Amygdala (tissue), 56 donors: ENCODE measurements around the gene IGSF10.
"Not testable (repeated sequence)": the region's sequence is repeated elsewhere in the genome, so short reads cannot be mapped to it uniquely, and the experiment has no call there.

Source experiments
- DNase-seq, 56 donors: peaks; one replicate each; lab custom pipeline; 2025; lab: John Stamatoyannopoulos, UW

The IGSF10 gene, protein sequence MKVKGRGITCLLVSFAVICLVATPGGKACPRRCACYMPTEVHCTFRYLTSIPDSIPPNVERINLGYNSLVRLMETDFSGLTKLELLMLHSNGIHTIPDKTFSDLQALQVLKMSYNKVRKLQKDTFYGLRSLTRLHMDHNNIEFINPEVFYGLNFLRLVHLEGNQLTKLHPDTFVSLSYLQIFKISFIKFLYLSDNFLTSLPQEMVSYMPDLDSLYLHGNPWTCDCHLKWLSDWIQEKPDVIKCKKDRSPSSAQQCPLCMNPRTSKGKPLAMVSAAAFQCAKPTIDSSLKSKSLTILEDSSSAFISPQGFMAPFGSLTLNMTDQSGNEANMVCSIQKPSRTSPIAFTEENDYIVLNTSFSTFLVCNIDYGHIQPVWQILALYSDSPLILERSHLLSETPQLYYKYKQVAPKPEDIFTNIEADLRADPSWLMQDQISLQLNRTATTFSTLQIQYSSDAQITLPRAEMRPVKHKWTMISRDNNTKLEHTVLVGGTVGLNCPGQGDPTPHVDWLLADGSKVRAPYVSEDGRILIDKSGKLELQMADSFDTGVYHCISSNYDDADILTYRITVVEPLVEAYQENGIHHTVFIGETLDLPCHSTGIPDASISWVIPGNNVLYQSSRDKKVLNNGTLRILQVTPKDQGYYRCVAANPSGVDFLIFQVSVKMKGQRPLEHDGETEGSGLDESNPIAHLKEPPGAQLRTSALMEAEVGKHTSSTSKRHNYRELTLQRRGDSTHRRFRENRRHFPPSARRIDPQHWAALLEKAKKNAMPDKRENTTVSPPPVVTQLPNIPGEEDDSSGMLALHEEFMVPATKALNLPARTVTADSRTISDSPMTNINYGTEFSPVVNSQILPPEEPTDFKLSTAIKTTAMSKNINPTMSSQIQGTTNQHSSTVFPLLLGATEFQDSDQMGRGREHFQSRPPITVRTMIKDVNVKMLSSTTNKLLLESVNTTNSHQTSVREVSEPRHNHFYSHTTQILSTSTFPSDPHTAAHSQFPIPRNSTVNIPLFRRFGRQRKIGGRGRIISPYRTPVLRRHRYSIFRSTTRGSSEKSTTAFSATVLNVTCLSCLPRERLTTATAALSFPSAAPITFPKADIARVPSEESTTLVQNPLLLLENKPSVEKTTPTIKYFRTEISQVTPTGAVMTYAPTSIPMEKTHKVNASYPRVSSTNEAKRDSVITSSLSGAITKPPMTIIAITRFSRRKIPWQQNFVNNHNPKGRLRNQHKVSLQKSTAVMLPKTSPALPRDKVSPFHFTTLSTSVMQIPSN (N-terminal part only)

DNA sequence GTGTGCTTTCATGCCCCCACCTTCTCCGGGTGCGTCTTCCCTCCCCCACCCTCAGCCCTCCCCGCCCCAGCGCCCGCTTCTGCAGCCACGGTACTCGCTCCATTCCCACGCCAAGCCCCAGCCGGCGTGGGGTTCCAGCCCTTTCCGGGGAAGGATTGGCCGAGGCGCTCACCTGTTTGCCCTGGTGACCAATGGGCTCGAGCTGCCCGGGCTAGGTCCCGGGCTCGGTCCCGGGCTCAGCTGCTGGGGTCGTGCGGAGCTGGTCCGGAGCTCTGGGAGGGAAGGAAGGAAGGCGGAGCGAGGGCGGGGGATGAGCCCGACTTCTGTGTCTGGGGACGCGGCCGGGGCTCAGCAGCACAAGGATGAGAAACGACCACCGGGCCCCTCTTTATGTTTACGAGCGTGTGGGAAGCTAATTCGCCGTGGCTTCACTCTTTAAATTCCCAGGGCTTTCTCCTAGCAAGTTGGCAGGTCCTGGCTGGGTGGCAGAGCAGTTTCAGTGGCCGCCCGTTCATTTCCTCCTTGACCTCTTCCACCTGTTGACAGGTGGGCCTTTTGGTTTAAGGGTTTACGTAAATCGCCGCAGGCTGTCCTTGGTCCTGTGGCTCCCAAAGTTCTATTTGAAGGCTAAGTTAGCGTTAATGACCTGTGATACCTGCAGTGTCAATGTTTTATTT is at the start of gene IGSF10:
Gene IGSF10 (minus strand): TSS at position 288 of the 677 bp plus-strand sequence. CDS start 2,352 bp downstream, outside the sequence.
- DNase-seq: peak in 6 of 56 donors; percentile 4 to 44 (median 14)

DNA sequence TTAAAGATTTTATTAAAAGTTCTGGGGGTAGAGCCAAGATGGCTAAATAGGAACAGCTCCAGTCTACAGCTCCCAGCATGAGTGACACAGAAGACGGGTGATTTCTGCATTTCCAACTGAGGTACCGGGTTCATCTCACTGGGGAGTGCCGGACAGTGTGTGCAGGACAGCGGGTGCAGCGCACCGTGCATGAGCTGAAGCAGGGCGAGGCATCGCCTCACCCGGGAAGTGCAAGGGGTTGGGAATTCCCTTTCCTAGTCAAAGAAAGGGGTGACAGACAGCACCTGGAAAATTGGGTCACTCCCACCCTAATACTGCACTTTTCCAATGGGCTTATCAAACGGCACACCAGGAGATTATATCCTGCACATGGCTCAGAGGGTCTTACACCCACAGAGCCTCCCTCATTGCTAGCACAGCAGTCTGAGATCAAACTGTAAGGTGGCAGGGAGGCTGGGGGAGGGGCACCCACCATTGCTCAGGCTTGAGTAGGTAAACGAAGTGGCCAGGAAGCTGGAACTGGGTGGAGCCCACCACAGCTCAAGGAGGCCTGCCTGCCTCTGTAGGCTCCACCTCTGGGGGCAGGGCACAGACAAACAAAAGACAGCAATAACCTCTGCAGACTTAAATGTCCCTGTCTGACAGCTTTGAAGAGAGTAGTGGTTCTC is 48.7 kb upstream of the IGSF10 start:
- DNase-seq: not testable (repeated sequence)

DNA sequence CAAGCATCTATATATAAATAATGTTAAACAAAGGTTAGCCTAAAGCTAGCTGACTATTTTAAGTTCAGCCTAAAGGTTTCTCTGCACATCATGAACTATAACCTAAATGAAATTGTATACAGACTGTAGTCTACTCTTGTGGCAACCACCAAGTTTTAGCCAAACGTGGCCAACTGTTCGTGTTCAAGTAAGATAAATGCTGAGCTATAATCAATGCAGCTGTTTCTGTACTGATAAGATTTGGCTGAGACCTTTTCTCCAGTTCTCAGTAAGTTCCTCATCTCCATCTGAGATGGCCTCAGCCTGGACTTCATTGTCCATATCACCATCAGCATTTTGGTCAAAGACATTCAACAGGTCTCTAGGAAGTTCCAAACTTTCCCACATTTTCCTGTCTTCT is 43.7 kb upstream of the IGSF10 start:
- DNase-seq: no peak

DNA sequence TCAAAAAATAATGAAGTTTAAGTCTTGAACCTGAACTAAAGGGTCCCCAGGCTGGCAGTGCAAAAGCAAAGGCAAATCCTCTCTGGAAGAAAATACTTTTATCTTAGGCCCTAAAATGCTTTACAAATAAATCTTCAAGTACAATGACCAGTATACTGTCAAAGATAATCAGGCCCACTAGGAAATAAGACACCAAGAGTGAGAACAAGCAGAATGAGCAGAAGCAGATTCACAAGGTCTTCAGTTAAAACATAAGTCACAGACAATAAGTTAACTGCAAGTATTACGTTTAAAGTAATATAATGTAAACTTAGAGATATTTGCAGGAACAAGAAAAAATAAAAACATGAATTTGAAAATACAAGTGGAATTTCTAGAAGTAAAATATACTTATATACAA is 42.2 kb upstream of the IGSF10 start:
- DNase-seq: no peak

DNA sequence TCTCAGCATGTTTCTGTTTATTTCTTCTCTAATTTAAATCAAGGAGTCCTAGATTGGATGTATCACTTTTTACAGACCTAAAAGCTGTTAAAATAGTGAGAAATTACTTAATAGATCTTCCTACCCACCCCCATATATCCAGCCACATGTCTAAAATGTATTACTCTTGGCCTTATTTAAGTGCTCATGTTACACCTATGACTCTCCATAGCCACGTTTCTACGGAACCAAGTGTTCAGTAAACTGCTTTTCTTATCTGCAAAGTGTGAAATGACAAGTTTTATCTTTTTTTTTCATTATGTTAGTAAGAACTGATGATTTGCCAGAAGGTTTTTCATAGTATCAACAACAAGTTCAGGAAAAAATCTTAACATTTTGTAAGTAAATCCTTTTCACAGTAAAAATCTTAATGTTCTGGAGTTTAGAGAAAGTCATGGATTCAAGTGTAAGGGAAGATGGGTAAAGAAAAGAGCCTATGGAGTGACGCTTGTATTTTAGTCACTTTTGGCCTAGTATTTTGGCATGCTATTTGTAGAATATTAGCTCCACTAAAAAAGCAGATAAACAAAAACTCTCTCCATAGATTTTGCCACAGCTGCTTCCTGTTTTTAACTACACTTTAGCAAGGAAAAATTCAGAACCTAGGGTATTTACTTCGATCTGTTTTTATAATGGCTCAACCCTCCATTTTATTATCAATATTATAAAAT is 41.2 kb upstream of the IGSF10 start:
- no peak for DNase-seq

DNA sequence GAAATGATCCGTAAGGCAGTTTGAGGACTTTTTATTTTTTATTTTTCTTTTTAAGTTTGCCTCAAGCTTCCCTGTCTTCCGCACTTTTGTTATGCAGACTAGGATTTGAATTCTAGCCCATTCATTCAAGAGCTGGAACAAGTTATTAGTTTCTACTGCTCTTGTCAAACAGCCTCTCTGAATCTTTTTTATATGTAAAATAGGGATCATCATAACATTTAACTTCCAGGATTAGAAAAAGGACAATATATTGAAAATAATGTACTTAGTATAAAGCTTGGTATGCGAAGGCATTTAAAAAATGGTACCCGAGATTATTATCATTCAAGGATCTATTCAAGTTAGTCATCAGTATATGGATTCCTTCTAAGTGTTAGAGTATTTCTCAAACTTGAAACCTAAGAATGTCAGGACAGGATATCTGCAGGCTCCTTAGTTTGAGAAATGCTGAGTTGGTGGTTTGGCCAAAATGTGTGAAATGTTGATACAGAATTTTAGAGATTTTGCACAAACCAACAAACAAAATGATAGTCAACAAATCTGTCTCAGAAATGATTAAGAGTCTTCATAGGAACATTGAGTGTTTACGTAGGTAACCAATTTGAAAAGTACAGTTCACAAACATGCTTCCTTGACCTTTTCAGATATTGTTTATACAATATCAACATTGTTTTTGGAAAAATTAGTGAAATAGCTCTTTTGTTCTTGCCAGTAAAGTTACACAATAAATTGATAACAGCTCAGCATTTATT is 40.5 kb upstream of the IGSF10 start:
- no peak for DNase-seq

DNA sequence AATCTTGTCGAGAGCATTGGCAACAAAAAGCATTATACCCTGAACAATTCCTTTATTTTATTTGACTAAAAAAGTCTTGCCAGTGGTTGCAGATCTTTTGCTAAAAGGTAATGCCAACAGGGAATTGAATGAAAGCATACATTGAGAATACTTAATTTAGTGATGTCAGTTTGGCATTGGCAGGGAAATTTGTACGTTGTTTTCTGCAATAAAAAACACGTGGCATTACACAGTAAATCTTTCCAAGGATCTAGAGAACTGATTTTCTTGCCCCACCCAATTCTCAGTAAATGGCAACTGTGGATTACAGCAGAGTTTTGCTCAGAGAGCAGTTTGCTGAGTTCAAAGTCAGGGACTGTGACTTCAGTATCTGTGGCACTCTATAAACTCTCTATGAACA is 38.3 kb upstream of the IGSF10 start:
- no peak for DNase-seq

DNA sequence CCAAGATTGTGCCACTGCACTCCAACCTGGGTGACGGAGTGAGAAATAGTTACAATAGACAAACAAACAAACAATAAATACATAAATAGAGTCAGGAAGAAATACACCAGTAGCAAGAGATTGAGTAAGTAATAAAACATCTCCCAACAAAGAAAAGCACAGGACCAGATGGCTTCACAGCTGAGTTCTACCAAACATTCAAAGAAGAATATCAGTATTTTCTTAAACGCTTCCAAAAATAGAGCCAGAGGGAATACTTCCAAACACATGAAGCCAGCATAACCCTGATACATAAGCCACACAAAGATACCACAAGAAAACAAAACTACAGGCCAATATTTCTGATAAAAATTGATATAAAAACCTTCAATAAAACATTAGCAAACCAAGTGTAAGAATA is 30.7 kb upstream of the IGSF10 start:
- DNase-seq: no peak

DNA sequence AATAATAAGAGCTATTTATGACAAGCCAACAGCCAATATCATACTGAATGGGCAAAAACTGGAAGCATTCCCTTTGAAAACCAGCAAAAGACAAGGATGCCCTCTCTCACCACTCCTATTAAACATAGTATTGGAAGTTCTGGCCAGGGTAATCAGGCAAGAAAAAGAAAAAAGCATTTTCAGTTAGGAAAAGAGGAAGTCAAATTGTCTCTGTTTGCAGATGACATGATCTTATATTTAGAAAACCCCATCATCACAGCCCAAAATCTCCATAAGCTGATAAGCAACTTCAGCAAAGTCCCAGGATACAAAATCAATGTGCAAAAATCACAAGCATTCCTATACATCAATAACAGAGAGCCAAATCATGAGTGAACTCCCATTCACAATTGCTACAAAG is 27.0 kb upstream of the IGSF10 start:
- not testable (repeated sequence) for DNase-seq

DNA sequence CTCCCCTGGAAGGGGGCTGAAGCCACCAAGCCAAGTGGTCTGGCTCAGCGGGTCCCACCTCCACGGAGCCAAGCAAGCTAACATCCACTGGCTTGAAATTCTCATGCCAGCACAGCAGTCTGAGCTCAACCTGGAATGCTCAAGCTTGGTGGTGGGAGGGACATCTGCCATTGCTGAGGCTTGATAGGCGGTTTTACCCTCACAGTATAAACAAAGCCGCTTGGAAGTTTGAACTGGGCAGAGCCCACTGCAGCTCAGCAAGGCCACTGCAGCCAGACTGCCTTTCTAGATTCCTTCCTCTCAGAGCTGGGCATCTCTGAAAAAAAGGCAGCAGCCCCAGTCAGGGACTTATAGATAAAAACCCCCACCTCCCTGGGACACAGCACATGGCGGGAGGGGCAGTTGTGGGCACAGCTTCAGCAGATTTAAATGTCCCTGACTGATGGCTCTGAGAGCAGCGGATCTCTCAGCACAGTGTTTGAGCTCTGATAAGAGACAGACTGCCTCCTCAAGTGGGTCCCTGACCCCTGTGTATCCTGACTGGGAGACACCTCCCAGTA is 23.2 kb upstream of the IGSF10 start:
- DNase-seq: no peak

DNA sequence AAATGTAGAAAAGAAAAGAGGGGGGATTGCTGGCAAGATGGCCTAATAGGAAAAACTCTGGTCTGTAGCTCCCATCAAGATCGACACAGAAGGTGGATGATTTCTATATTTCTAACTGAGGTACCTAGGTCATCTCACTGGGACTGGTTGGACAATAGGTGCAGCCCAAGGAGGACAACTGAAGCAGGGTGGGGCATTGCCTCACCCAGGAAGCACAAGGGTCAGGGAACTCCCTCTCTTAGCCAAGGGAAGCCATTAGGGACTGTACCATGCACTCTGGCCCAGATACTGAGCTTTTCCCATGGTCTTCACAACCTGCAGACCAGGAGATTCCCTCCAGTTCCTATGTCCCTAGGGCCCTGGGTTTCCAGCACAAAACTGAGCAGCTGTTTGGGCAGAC is 22.6 kb upstream of the IGSF10 start:
- DNase-seq: no peak

DNA sequence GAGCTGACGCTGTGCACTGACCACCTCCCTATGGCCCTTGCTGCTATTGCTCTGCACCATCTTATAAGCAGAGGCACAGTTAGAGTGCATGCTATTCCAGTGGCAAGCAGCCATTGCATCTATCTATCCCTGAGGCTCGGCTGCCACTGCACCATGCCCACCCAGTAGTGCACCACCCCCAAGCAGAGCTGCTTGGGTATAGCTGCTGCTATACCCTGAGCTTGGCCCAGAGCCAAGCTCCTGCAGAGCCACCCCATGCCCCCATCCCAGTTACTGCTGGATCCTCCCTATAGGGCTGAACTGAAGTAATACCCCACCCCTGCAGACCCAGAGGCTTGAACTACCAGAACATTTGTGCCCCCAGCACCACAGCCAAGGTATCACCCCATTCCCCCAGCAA is 19.6 kb upstream of the IGSF10 start:
- no peak for DNase-seq

DNA sequence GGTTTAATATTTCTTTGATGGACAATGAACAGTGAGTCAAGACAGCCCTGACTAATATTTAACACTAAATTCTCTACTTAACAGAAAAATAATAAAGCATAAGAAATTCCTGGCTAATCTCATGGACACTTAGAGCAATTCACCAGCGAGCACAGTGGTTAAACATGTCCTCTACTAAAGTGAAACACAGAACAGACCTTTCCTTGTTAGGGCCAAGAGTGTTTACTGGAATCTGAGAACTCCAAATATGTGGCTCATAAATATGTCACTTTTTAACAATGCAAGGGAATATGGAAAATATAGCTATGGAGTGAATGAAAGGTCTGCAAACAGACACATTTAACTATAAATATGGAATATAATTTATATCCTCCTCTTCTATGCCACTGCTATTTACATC is 18.6 kb upstream of the IGSF10 start:
- no peak for DNase-seq

DNA sequence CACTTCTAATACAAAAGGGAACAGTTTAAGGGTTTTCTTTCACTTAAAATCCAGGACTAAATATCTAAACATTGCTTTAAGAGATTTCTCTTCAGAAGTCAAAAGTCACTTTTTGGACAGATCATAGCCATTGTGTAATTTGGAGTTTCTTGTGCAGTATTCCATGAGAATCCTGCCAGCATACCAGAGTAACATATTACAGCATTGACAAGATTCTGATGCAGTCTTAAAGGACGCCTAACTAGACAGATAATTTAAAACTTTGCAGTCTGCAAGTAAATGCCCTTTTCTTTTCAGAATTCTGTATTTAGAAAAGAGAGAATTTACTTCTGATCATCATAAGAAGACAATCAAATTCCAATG is 17.5 kb upstream of the IGSF10 start:
- no peak for DNase-seq

DNA sequence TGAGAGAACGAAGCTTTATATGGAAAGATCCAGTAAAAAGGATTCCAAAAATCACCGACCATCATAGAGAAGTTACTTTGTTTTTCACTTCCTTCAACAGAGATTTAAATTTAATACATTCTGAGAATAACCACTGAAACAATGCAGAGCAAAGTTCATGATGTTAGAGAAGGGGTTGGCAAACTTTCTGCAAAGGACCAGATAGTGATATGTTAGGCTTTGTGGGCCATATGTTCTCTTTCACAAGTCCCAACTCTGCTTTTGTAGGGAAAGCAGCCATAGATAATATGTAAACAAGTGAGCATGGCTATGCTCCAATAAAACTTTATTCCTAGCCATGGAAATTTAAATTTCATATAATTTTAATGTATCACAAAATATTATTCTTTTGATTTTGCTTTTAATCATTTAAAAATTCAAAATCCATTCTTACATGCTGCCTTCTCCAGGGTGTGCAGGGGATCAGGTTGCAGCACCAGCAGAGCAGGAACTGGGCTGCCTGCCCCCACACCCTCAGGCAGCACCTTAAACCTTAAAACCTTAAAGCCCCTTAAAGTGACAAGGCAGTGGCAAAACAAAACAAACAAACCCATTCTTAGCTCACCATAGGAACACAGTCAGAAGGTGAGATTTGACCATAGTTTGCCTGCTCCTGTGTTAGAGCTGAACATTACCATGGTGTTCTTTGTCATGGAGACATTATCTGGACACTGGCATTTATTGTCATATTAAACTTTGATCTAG is 16.9 kb upstream of the IGSF10 start:
- no peak for DNase-seq

DNA sequence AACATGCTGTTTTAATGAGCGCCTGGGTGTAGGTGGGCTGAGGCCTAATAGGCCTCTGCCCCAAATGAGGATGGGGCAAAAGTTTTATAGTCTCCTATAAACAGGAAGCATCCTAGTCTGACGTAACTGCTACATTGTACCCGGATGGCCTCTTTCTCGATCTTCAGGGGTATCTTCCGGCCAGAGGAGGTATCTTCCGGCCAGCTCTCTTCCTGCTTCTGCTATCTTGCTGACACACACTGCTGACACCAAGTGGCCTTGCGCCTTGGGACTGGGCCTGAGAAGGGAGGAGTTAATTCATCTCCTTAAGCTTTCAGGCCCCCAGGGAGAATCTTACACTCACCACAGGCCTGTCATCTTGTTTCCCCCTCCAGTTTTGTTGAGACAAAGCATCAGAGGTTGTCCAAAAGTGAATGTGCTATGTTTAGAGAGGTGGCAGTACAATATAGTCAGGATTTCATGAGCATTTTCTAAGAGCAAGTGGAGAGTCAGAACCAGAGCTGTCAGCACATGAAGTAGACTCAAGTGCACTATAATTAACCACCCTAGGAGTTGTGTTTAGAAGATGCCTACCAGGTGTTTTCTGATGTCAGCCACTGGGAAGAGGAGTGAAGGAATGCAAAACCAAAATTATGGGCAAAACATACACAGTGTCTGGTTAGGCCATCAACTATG is 15.6 kb upstream of the IGSF10 start:
- no peak for DNase-seq
